H1 (cell line): ENCODE data around the gene CACNB4. TPM values are rescaled to one million over a fixed set of nuclear protein-coding genes. Genes with fewer than 3 reads are reported as not detected.

Source experiments
- CTCF ChIA-PET: fragments of 300-600 bp; sonication (Branson Sonifier 250); formaldehyde crosslinking; loops from one replicate; lab custom pipeline; 2021; ENCODE audit not compliant: partially characterized antibody; lab: Charles Lee
- POLR2A ChIA-PET: fragments of 300-600 bp; sonication (Branson Sonifier 250); formaldehyde crosslinking; loops from one replicate; lab custom pipeline; 2021; ENCODE audit warnings: inconsistent platforms; ENCODE audit not compliant: partially characterized antibody; lab: Charles Lee
- DNase-seq, 2 experiments: peaks; one replicate each; pipeline versions ENCODE4 v3.0.0 to v3.0.0-alpha.2; 2010 to 2022; ENCODE audit warnings: low spot score in 2 of 2, low read depth in 1 of 2, mixed read lengths in 1 of 2
- FAIRE-seq: peaks from 2 replicates; lab custom pipeline; 2011; peaks lifted over from hg19 to GRCh38; lab: Jason Lieb, UNC
- H2AFZ ChIP-seq: 2 replicates; pipeline ENCODE4 v1.8.1; 2012; ENCODE audit warnings: low read length, inconsistent platforms
- H2AK5ac ChIP-seq: 2 replicates; pipeline ENCODE4 v1.6.1; 2013; ENCODE audit warnings: low read depth, low read length
- H2BK120ac ChIP-seq: replicated peaks from 2 replicates; pipeline ENCODE3; 2013; ENCODE audit warnings: low read depth, low read length, inconsistent platforms
- H2BK12ac ChIP-seq: 2 replicates; pipeline ENCODE4 v1.6.1; 2013; ENCODE audit warnings: low read depth, low read length
- H2BK15ac ChIP-seq: 2 replicates; pipeline ENCODE4 v1.6.1; 2013; ENCODE audit warnings: low read length
- H2BK20ac ChIP-seq: 2 replicates; pipeline ENCODE4 v1.6.1; 2013; ENCODE audit warnings: low read length
- H2BK5ac ChIP-seq: 2 replicates; pipeline ENCODE4 v1.6.1; 2013; ENCODE audit warnings: low read depth, low read length
- H3K14ac ChIP-seq: 2 replicates; pipeline ENCODE4 v1.6.1; 2013; ENCODE audit warnings: inconsistent platforms; ENCODE audit not compliant: insufficient read length
- H3K18ac ChIP-seq: 2 replicates; pipeline ENCODE4 v1.6.1; 2013; ENCODE audit warnings: low read length; ENCODE audit errors: extremely low read depth
- H3K23ac ChIP-seq: 2 replicates; pipeline ENCODE4 v1.6.1; 2013; ENCODE audit warnings: inconsistent platforms; ENCODE audit not compliant: insufficient read length
- H3K23me2 ChIP-seq: 2 replicates; pipeline ENCODE4 v1.6.1; 2013; ENCODE audit warnings: low read depth, low read length
- H3K27ac ChIP-seq: 2 replicates; pipeline ENCODE4 v1.6.1; 2011; ENCODE audit warnings: low read depth, low read length, inconsistent platforms
- H3K27me3 ChIP-seq, 4 experiments: replicated peaks in 1 of 4; 1 replicate in 1 of 4; 2 replicates in 3 of 4; pipeline versions ENCODE4 v1.6.1 to v1.8.1; 2011 to 2013; ENCODE audit warnings: low read length in 3 of 4, mild to moderate bottlenecking in 3 of 4, inconsistent platforms in 2 of 4, mixed read lengths in 2 of 4, moderate library complexity in 1 of 4; ENCODE audit not compliant: control insufficient read depth in 3 of 4, insufficient read depth in 3 of 4; ENCODE audit errors: extremely low read depth in 1 of 4
- H3K36me3 ChIP-seq, 4 experiments: 2 replicates each; pipeline versions ENCODE4 v1.6.1 to v1.8.1; 2011 to 2013; ENCODE audit warnings: mild to moderate bottlenecking in 4 of 4, low read length in 3 of 4, moderate library complexity in 2 of 4, control low read depth in 1 of 4, inconsistent platforms in 1 of 4; ENCODE audit not compliant: insufficient read depth in 4 of 4, control insufficient read depth in 2 of 4
- H3K4ac ChIP-seq: replicated peaks from 2 replicates; pipeline ENCODE3; 2013; ENCODE audit warnings: low read length, low read depth, mixed read lengths, inconsistent platforms; ENCODE audit not compliant: insufficient read length
- H3K4me1 ChIP-seq, 4 experiments: replicated peaks in 1 of 4; 1 replicate in 1 of 4; 2 replicates in 3 of 4; pipeline versions ENCODE4 v1.6.1 to v1.8.1; 2011 to 2013; ENCODE audit warnings: low read length in 3 of 4, inconsistent platforms in 2 of 4, mixed read lengths in 1 of 4; ENCODE audit not compliant: insufficient read depth in 4 of 4, control insufficient read depth in 3 of 4
- H3K4me2 ChIP-seq, 2 experiments: 2 replicates each; pipeline versions ENCODE4 v1.6.1 to v1.8.1; 2011 to 2013; ENCODE audit warnings: low read depth in 2 of 2, low read length in 2 of 2, control low read depth in 1 of 2, inconsistent platforms in 1 of 2, mild to moderate bottlenecking in 1 of 2; ENCODE audit not compliant: insufficient read depth in 1 of 2
- H3K4me3 ChIP-seq, 4 experiments: fragments of 200-600, 300-600 bp in 1 of 4; sonication (generic), shearing (Covaris generic), sonication (Bioruptor Twin) in 1 of 4; 2 replicates each; pipeline versions ENCODE4 v1.5.1 to v1.8.1; 2011 to 2016; ENCODE audit warnings: low read length in 4 of 4, low read depth in 3 of 4, control low read depth in 2 of 4, inconsistent platforms in 2 of 4, mild to moderate bottlenecking in 2 of 4, mixed read lengths in 1 of 4, moderate library complexity in 1 of 4; ENCODE audit not compliant: insufficient read depth in 2 of 4; ENCODE audit errors: extremely low read depth in 1 of 4
- H3K56ac ChIP-seq: replicated peaks from 2 replicates; pipeline ENCODE3; 2013; ENCODE audit warnings: low read depth, mild to moderate bottlenecking, mixed read lengths, low read length, inconsistent platforms; ENCODE audit not compliant: insufficient read length
- H3K79me1 ChIP-seq: 2 replicates; pipeline ENCODE4 v1.6.1; 2013; ENCODE audit warnings: low read depth, low read length, control low read depth
- H3K79me2 ChIP-seq, 2 experiments: 2 replicates each; pipeline versions ENCODE4 v1.6.1 to v1.8.1; 2012 to 2013; ENCODE audit warnings: low read length in 2 of 2, mild to moderate bottlenecking in 2 of 2, inconsistent platforms in 1 of 2; ENCODE audit not compliant: insufficient read depth in 2 of 2, control insufficient read depth in 1 of 2
- H3K9ac ChIP-seq, 4 experiments: replicated peaks in 1 of 4; 1 replicate in 1 of 4; 2 replicates in 3 of 4; pipeline versions ENCODE4 v1.6.1 to v1.8.1; 2011 to 2013; ENCODE audit warnings: low read depth in 3 of 4, low read length in 3 of 4, control low read depth in 2 of 4, mild to moderate bottlenecking in 2 of 4, moderate library complexity in 2 of 4, inconsistent platforms in 1 of 4; ENCODE audit errors: extremely low read depth in 1 of 4
- H3K9me3 ChIP-seq, 2 experiments: 2 replicates each; pipeline versions ENCODE4 v1.6.1 to v1.8.1; 2012 to 2013; ENCODE audit warnings: mild to moderate bottlenecking in 2 of 2, moderate library complexity in 2 of 2, control low read depth in 1 of 2, inconsistent platforms in 1 of 2, low read depth in 1 of 2, low read length in 1 of 2, mixed read lengths in 1 of 2; ENCODE audit not compliant: insufficient read depth in 2 of 2
- H4K20me1 ChIP-seq, 2 experiments: replicated peaks in 1 of 2; 2 replicates each; pipeline versions ENCODE3 to v1.8.1; 2011 to 2013; ENCODE audit warnings: inconsistent platforms in 2 of 2, low read length in 2 of 2, mild to moderate bottlenecking in 1 of 2; ENCODE audit not compliant: insufficient read depth in 2 of 2, control insufficient read depth in 1 of 2
- H4K5ac ChIP-seq: 2 replicates; pipeline ENCODE4 v1.6.1; 2013; ENCODE audit warnings: low read length, low read depth, mixed read lengths, inconsistent platforms; ENCODE audit not compliant: insufficient read length
- H4K8ac ChIP-seq: 2 replicates; pipeline ENCODE4 v1.8.0; 2013; ENCODE audit warnings: mild to moderate bottlenecking, moderate library complexity, low read length, inconsistent platforms; ENCODE audit not compliant: insufficient read depth; ENCODE audit errors: extremely low read depth
- H4K91ac ChIP-seq: replicated peaks from 2 replicates; pipeline ENCODE3; 2013; ENCODE audit warnings: low read length, mixed read lengths, inconsistent platforms; ENCODE audit not compliant: insufficient read length
- NANOG ChIP-seq: IDR thresholded peaks from 2 replicates; pipeline ENCODE4 v1.6.1; 2011; ENCODE audit warnings: low read length, low read depth, mild to moderate bottlenecking, inconsistent platforms; ENCODE audit not compliant: insufficient read depth, poor library complexity, severe bottlenecking
- POLR2A ChIP-seq, 2 experiments: IDR thresholded peaks; 1 replicate in 1 of 2; 2 replicates in 1 of 2; pipeline ENCODE4 v1.6.1; 2011; ENCODE audit warnings: low read depth in 2 of 2, low read length in 2 of 2, mild to moderate bottlenecking in 2 of 2; ENCODE audit errors: control extremely low read depth in 1 of 2
- WGBS, 2 experiments: shearing (Covaris generic) in 1 of 2; methylation state at CpG; one replicate each; pipeline versions ENCODE4 v1.1.6 to v1.1.7; 2013 to 2015; ENCODE audit warnings: low lambda C conversion rate in 2 of 2, mixed read lengths in 2 of 2, inconsistent platforms in 1 of 2, low coverage in 1 of 2, missing lambda C conversion rate in 1 of 2; ENCODE audit not compliant: insufficient replicate concordance in 2 of 2, insufficient coverage in 1 of 2, insufficient read length in 1 of 2; ENCODE audit errors: extremely low coverage in 1 of 2, missing lambda C conversion rate in 1 of 2; 5-methylcytosine and 5-hydroxymethylcytosine counted together
- polyA plus RNA-seq, 7 experiments: library from polyadenylated mRNA; depleted of rRNA in 3 of 7; stranded (reverse) in 5 of 7; unstranded in 2 of 7; fragments of >200 nt in 5 of 7; fragments of 200-250 nt in 2 of 7; gene quantifications; 1 replicate in 5 of 7; 2 replicates in 1 of 7; 4 replicates in 1 of 7; pipeline versions ENCODE4 v1.2.1 to v1.2.3, GENCODE V29; 2011 to 2013; ENCODE audit warnings: missing spikeins in 2 of 7, mixed read lengths in 2 of 7
- total RNA-seq: library from RNA; stranded (reverse); fragmentation: NEBNext Ultra II Directional; extraction: Animal tissue kit (Norgen Biotek cat#: 25700); gene quantifications from 2 replicates; pipeline ENCODE4 v1.2.1, GENCODE V29; 2021

The CACNB4 gene
- total and polyA plus RNA-seq, 2 of the 8 experiments (the other 6 are each of a cell fraction or from before 2014, with no cell fraction given), result 2.0 to 4.0 TPM

- TF ChIP-seq NANOG (no peak), POLR2A (IDR thresholded peaks at IDR 0.05; ENCODE audit: control extremely low read depth in 1 of 2, low read depth in 2 of 2, low read length in 2 of 2) (no peak)
- no peaks in the 10 kb centered on the region for H3K9me3 ChIP-seq
- H3K18ac ChIP-seq, result no peak overlapping the region
- H3K79me2 ChIP-seq, result no peaks in the 10 kb centered on the region
- H3K23ac ChIP-seq, result no peak overlapping the region
- no peaks in the 10 kb centered on the region for H3K4me1 ChIP-seq
- 92% methylated on average over 2 of the region's 2 CpGs; no CpG with 5 or more reads in 1 of the 2 experiments for WGBS, 2 experiments
- no peaks in the 10 kb centered on the region for H4K20me1 ChIP-seq
- no peak overlapping the region for H3K4me3 ChIP-seq
- no peaks in the 10 kb centered on the region for H3K36me3 ChIP-seq
- no peaks in the 10 kb centered on the region for H3K79me1 ChIP-seq
- no peak overlapping the region for H4K91ac ChIP-seq
- H2BK12ac ChIP-seq, result no peak overlapping the region
- H2BK120ac ChIP-seq, result no peak overlapping the region
- H4K5ac ChIP-seq, result no peak overlapping the region
- H3K56ac ChIP-seq, result no peak overlapping the region
- ChIA-PET CTCF (interaction anchor here (0.9 to 3.3 kb wide), 5 partner anchors 8 to 375 kb away, joined by 3 to 14 read pairs (median 4); no protein-coding TSS in a partner anchor), POLR2A (no interaction called here)
- no peak for FAIRE-seq
- H2BK15ac ChIP-seq, result no peak overlapping the region
- no peak overlapping the region for H2AK5ac ChIP-seq
- no peak overlapping the region for H3K27ac ChIP-seq
- H3K4me2 ChIP-seq, result no peak overlapping the region
- no peak overlapping the region for H3K9ac ChIP-seq
- no peak overlapping the region for H3K14ac ChIP-seq
- no peak overlapping the region for H2BK5ac ChIP-seq
- no peak overlapping the region for H4K8ac ChIP-seq
- no peak overlapping the region for H3K4ac ChIP-seq
- no peak overlapping the region for H2BK20ac ChIP-seq
- H2AFZ ChIP-seq, result no peak overlapping the region
- H3K23me2 ChIP-seq, result no peaks in the 10 kb centered on the region; the same call in 1 of the 2 replicates
- no peak for DNase-seq
- H3K27me3 ChIP-seq, result peaks cover 2 to 9% (median 6%) of the 10 kb centered on the region in 4 experiments
Measured at GRCh38 chr2:152092095-152092494, 6.7 kb downstream of the CACNB4 start.
